T47D (cell line): Measurements from ENCODE around the gene DYNC2LI1.

Experiments used
- DNase-seq, 2 experiments: peaks; one replicate each; pipeline versions ENCODE4 v3.0.0 to v3.0.0-alpha.2; 2011 to 2012; ENCODE audit warnings: low read depth in 1 of 2, low spot score in 1 of 2
- JUND ChIP-seq: IDR thresholded peaks from 2 replicates; pipeline ENCODE4 v1.6.1; 2012; ENCODE audit warnings: low read depth
- in situ Hi-C: cut with HindIII; loops from 2 replicates; pipeline ENCODE4 v1.10.0; 2016; ENCODE audit warnings: low sequenced_read_pairs, low pct_unique_long_range_greater_than_20kb

The DYNC2LI1 gene

DNA sequence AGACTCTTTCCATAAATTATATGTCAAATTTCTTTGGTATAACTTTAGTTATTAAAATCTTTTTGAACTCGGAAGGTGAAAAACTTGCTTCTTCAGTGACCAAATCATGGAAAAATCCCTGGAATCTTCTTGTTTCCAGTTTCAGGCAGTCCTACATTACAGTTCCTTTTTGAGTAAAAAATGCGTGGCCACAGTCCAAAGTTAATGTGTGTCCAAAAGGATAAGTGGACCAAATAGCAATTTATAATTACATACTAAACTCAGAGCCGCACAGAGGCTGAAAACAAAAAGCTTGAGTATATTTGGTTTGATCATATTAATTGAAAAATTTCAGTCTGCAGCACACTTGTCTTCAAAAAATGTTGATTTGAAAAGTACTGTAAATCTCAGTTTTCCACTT, 28.4 kb upstream of the DYNC2LI1 start:
- no peak for TF ChIP-seq JUND
- DNase-seq = no peak
- in situ Hi-C loops = no loop called here

DNA sequence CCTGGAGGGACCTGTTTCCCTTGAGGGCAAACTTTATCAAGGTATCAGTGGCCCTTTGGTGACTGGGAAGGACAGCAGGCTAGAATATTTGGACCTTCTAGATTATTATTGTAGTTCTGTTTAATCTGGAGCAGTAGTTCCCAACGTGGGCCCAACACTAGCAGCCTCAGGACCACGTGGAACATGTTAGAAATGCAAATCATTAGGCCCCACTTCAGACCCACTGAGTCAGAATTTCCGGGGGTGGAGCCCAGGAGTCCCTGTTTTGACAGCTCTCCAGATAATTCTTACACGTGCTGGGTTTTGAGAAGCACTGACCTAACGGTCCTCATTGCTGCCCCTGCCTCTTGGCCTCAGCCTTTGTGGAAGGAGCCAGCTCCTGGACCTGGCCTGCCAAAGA, 25.5 kb upstream of the DYNC2LI1 start:
- no peak for TF ChIP-seq JUND
- in situ Hi-C loops = no loop called here
- DNase-seq = no peak

DNA sequence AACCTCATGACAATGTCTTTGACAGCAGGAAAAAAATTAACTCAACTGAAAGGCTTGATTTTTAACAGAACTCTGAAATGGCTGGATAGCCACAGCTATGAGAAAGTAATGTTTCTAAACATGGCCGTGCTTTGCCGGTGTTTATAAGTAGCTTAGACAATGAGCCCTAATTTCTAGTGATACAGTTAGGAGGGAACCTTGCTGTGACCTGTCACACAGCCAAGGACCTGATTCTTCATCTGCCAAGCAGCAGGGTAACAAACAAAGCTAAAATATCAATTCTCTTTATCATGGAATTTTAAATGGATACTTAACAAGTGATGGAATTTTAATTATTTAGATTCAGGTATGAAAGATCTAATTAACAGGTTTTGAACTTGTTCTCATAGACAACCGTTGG, 24.3 kb upstream of the DYNC2LI1 start:
- no peak for DNase-seq
- in situ Hi-C loops = no loop called here
- TF ChIP-seq JUND = no peak

DNA sequence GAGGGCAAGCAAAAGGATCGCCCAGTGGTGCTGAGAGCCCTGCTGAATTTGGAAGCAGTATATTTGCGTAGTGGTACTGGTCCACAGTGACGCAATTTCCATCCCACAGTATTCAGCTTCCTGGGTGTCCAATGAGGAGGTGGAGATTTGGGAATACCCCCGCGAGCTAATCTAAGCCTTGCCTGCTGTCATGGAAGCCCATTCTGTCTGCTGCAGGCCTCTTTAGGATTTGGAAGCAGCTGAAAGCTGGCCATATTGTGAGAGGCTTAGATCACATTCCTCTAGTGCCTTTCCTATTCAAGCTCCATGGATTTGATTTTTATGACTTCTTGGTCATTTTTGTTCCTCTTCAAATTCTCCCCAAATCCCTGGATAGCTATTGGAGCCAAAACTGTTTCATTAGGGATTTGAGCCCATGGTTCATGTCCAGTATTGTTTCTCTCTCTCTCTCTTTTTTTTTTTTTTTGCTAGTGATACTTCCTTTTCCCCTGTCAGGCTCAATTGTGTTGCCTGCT, 22.3 kb upstream of the DYNC2LI1 start:
- in situ Hi-C loops = no loop called here
- DNase-seq = no peak
- TF ChIP-seq JUND = no peak

DNA sequence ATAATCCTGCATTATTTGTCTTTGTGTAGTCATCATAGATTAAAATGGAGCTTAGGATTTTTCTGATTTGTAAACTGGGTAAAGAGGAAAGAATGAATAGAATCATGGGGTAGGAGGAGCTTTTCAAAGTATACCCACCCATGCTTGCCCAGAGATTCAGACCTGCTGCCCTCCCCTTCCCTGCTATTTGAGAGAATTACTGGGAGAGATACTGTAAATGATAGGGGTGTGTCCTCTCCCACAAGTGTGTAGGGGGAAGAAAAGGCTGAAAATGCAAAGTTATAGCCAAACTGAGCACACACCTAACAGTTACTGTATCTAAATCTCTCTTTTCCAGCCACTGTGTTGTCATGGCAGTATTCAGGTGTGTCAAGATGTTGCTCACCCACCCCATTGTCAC, 21.5 kb upstream of the DYNC2LI1 start:
- TF ChIP-seq JUND = no peak
- no peak for DNase-seq
- in situ Hi-C loops = no loop called here

DNA sequence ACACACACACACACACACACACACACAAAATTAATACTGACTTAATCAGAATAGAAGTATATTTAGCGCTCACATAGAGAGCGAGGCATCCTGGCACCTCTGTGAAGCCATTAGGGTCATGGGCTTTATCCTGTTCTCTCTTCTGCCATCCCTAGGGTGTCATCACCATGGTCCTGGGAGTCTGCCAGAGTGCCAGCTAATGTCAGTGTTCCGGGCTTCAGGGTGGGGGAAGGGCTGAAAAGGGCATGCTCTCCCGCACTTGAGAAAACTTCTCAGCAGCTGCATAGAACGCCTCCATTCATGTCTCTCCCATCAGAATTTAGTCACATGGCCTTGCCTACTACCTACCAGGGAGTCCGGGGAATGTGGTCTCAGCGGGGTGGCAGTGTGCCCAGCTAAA, 19.7 kb upstream of the DYNC2LI1 start:
- no peak for TF ChIP-seq JUND
- in situ Hi-C loops = no loop called here
- DNase-seq = no peak

DNA sequence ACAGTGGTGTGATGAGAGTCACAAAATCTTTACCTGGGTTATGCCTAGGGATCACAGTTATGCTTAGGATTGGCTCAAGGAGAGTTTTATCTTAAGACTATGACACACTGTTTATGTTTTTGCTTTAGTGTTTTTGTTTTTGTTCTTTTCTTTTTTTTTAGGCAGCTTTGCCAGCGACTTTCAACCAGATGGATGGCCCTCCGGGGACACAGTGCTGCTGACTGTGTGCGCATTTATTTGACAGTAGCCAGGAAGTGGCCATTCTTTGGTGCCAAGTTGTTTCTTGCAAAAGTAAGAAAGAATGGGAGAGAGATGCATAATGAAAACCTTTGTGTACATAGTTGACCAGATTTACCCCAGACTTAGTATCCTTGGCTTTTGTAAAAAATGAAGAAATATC, 15.1 kb upstream of the DYNC2LI1 start:
- no peak for DNase-seq

DNA sequence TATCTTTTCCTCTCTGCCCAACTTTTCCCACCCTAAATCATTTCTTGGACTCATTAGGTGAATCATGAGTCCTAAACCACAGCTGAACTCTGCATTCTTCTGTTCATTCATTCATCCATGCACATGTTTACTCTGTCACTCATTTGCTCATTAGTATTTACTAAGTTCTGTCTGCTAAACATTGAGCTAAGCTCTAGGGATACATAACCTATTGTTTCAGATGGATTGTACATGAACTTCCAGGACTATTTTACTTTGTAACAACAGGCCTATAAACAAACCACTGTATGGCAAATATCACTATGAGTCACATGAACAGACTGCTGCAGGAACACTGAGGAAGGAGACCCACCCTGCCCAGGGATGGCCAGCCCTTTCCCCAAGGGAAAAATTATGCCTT, 14.6 kb upstream of the DYNC2LI1 start:
- DNase-seq = peak in 1 of 2 experiments; percentile 67
- in situ Hi-C loops = no loop called here
- TF ChIP-seq JUND = no peak

More for the DNA sequence above, 15.1 kb upstream of the DYNC2LI1 start:
- TF ChIP-seq JUND = no peak
- in situ Hi-C loops = no loop called here

DNA sequence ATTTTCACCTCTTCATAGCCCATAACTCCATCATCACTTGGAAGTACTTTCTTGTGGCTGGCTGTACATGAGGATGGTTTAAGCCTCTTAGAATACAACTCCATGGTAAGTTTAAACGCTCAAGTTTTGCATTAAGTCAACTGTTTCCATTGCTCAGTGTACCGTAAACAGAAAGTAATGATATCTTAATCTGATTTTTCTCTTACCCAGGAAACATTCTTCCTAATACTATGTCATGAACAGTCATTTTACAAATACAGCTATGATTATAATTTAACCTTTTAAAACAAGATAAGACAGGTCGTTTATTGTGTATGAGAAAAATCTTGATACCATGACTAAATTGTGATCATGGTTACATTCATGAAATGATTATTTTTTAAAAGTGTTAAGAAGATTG, 11.6 kb upstream of the DYNC2LI1 start:
- TF ChIP-seq JUND = no peak
- in situ Hi-C loops = no loop called here
- no peak for DNase-seq

DNA sequence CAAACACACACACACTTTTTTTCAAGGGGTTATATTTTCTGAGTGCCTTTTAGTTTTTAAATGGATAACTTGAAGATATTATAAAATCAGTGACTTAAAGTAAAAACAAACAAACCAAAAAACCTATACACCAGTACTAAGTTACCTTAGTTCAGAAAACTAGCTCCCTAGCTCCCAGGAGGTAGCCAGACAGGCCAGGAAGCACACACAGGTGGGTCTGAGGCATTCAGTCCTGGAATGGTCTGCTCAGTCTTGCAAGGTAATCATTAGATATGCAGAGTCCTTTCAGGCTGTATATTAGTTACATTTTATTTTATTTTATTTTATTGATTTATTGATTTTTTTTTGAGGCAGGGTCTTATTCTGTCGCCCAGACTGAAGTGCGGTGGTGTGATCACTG, 10.7 kb upstream of the DYNC2LI1 start:
- no peak for DNase-seq
- in situ Hi-C loops = no loop called here
- TF ChIP-seq JUND = no peak

DNA sequence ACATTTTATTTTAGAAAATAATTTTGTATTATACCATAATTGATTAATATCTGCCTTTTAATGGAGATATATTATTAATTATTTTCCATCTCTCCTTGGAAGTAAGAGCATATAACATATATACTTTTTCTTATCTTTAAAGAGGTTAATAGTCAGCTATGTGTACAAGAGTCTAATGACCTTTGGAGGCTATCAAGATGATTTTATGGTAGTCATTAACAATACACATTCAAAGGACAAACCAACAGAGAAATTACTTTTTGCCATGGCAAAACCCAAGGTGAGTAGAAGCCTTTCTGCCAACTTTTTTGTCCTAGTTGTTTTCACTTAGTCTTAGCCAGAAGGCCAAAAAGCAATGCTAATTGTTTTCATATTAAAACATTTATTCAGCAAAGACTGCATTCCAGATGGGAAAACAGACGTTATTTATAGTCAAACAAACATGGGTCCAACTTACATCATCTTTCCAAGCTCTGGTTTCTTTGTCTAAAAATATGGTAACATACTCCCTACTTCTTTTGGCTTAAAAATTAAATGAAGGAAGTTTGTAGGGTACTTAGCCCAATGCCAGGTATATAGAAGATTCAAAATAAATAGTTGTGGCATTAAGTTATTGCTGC, 9.6 kb upstream of the DYNC2LI1 start:
- no peak for DNase-seq
- TF ChIP-seq JUND = no peak
- in situ Hi-C loops = no loop called here

DNA sequence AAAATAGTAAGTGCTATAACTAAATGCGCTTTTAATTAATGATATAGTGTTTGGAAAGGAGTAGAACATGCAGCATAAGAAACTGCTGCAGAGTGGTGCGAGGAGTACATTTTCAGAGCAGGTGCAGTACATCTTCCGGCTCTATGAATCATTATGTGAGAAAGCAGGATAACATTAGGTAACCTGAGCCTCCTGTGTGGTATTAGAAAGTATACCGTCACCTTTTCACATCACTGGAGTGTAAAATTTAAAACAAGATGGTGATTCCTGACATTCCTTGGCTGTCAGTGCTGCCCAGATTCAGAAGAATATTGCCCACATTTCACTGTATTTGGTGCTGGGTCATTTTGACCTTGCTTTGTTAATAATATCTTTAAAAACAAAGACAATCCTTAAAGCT, 7.8 kb upstream of the DYNC2LI1 start:
- DNase-seq = no peak
- no peak for TF ChIP-seq JUND
- in situ Hi-C loops = no loop called here

DNA sequence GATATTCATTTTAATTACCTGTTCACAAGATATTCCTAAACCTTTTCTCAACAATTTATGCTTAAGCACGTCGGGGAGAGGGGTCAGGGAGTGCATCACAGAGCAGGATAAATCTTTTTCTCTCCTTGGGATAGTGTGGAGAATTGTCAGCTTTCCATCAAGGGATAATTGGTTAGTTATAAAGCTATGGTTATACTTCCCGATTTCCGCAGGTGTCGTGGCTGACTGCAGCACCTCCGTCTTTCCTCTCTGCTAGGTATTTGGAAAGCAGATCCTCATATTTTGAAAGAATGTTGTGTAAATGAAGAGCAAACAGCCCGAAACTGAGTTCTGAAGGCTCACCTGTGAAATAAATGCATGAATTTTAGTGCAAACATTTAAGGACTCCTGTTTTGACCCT, 778 bp downstream of the DYNC2LI1 start:
- in situ Hi-C loops = no loop called here
- TF ChIP-seq JUND = no peak
- DNase-seq = peak; percentile 4 to 8

DNA sequence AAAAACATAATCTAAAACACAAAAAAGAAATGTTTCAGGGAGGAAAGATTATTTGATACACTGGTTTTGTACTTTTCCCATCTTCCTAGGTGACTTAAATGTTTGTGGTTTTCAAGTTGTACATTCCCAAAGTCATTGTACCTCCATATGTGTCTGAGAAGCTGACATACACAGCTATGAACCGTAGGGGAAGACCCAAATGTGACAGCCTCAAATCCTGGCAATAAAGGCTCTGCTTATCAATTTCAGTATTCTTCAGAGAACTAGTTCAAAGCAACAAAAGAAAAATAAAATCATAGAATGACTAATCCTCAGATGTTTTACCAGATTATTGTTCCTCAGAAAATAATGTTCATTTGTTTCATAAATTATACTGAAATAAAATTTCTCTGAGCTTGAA, 2.5 kb downstream of the DYNC2LI1 start:
- DNase-seq = no peak
- TF ChIP-seq JUND = no peak
- in situ Hi-C loops = no loop called here
